Inferior parietal cortex (tissue), 1 donor: ENCODE results near the gene SH3RF1.

Experiments
- DNase-seq: peaks from one replicate; pipeline ENCODE4 v3.0.0-alpha.2; 2016; ENCODE audit errors: extremely low spot score

The SH3RF1 gene

DNA sequence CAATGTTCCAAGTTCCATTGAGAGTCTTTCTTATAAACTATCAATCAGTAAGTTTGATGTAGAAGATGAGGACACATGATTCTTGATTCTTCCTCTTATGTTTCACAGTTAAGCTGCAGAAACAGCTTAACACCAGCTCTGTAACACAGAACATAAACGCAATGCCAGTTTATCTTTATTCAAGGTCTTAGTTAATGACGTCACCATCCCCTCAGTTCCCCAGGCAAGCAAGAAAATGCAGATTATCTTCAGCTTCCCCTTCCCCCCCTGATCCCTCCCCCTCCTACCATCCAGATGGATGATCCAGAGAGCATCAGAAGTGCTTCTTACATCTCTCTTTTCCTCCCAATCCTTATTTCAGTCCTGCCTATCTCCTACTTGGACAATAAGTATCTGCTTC lies 4.4 kb upstream of the SH3RF1 start:
- DNase-seq: no peak

GRCh38 chr4:169274033-169274432 lies 3.3 kb upstream of the SH3RF1 start:
- DNase-seq: no peak

DNA sequence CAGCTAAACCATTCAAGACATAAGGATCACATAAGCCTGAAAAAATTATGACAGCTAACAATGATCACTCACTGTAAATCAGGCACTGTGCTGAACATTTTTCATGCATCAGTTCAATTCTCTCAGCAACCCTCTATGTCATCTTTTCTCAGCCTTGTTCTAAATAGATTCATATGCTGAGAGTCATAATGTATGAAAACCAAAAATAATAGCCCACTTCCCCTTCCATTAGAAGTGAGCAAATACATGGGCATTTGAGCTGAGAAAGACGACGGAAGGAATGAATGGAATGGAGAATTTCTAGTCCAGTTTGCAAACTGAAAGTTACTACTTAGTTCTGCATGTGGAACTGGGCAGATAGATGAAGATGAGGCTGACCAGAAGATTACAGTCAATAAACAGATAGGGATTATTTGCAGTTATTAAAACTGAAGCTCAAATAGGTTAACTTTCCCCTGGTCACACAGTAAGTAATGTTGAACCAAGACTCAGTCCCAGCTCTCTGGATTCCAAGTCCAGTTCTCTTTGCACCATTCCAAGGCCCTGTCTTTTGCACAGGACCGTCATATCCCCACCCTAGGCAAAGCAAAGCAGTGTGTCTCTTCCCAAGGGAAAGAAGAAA lies 1.6 kb upstream of the SH3RF1 start:
- no peak for DNase-seq

GRCh38 chr4:169271692-169272007 lies 894 bp upstream of the SH3RF1 start:
- DNase-seq: no peak

- no peak for DNase-seq
Observed at GRCh38 chr4:169269916-169270809, 593 bp downstream of the SH3RF1 start.

DNA sequence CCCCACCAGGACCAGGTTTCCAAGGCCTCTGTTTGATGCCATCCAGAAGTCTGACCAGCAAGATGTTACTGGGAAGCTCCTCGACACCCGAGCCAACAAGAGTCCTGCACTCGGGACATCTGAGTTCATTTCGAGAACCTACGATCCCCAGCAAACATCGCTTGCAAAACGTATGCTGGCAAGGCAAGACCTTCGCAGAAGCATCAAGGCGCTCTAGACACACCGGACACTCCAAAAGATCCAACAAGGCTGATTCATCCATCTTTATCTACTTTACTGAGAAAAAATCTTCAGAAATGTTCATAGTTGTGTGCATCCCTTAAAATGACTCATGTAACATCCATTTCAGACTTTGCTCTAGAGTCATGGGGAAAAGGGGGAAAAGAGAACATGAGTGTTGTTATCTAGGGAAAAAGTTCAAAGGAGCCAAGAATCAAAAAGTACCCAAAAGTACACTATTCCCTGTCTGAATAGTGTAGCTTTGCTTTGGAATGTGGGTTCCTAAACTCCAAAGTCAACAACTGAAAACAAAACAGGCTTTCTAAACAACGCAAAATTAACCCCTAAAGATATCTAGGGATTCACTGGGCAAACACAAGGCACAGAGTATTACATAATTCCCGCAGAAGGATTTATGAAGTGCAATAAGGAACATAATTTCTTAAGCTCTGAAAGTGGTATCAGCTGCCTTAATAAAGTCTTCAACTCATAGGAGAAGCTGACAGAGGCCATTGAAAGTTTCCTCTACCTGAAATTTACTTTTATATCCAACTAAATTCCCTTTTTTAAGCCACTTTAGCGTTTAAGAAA lies 1.6 kb downstream of the SH3RF1 start:
- no peak for DNase-seq

GRCh38 chr4:169267070-169267469 lies 3.7 kb downstream of the SH3RF1 start:
- DNase-seq: no peak

DNA sequence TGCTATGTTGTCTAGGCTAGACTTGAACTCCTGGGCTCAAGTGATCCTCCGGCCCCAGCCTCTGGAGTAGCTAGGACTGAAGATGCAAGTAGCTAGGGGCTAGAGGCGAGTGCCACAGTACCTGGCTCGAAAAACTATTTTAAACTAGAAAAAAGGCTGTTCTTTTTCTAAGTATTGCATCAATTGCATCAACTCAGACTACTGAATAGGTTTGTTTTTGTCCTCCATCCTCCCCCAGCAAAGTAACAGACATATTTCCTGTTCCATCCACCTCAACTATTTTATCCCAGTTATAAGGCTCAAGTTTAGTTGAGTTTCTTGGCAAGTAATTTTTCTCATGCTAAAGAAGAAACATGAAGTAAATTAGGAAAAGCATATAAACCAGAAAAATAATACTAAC lies 4.1 kb downstream of the SH3RF1 start:
- no peak for DNase-seq

- no peak for DNase-seq
Observed at GRCh38 chr4:169266081-169266480, 4.7 kb downstream of the SH3RF1 start.

GRCh38 chr4:169263791-169264392 lies 6.9 kb downstream of the SH3RF1 start:
- no peak for DNase-seq

- no peak for DNase-seq
Observed at GRCh38 chr4:169260217-169260866, 10.4 kb downstream of the SH3RF1 start.

- DNase-seq: no peak
Observed at GRCh38 chr4:169259271-169259670, 11.5 kb downstream of the SH3RF1 start.

GRCh38 chr4:169258141-169258540 lies 12.6 kb downstream of the SH3RF1 start:
- DNase-seq: no peak

DNA sequence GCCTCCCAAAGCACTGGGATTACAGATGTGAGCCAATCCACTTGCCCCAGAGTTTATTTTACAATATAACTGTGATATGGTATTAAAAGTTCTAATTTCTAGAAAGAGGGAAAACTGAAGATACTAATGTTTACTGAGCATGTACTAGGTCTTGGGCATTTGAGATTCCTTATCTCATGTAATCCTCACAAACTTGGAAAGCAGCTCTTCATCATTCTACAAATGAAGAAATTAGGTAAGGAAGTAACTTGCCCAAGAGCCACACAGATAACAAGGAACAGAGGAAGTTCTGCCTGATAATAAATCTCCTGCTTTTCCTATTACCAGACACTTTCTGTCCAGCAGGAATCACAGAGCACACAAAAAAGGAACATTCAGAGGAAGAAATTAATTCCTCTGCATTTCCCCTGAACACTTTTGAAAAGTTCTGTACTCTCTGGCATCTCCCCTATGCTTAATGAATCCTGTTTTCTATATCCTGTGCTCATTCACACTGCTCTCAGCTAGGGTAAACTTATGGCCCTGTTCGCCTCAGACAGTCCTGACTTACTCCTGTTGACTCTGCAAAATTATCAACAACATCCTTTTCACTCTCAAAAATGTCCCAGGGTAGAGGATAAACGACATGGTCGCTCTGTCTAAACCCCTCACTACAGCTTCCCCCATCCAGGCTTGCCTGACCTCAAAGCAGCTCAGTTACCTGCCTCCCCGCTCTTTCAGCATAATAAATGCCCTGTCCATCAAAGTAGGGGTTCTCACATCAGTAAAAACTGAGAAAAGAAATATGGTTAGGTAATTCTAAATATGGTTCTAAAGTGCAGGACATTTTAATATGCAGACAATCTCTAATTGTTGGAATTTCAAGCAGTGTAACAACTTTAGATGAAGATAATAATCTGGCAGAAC lies 13.6 kb downstream of the SH3RF1 start:
- DNase-seq: no peak

DNA sequence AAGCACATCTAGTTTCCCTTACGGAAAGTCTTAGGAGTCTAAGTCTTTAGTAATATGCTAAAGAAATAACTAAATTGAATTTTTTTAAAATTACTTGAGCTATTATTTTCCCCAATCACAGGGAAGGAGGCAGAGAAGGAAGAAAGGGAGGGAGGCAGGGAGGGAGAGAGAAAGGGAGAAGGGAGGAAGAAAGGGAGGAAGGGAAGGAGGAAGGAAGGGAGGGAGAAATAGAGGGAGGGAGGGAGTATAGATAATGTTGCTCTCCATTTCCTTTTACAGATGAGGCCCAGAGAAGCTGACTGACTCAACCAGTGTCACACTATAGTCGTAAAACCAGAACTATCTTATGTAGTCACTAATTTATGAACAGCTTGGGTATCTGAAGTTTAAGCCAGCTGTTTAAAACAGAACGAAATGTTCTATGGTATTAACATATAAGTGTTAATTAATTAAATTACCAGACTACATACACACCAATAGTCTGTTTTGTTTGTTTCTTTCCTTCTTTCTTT lies 14.6 kb downstream of the SH3RF1 start:
- DNase-seq: no peak

- no peak for DNase-seq
Observed at GRCh38 chr4:169254546-169254983, 16.2 kb downstream of the SH3RF1 start.

GRCh38 chr4:169253904-169254303 lies 16.9 kb downstream of the SH3RF1 start:
- DNase-seq: no peak

- DNase-seq: no peak
Observed at GRCh38 chr4:169253113-169253671, 17.6 kb downstream of the SH3RF1 start.

DNA sequence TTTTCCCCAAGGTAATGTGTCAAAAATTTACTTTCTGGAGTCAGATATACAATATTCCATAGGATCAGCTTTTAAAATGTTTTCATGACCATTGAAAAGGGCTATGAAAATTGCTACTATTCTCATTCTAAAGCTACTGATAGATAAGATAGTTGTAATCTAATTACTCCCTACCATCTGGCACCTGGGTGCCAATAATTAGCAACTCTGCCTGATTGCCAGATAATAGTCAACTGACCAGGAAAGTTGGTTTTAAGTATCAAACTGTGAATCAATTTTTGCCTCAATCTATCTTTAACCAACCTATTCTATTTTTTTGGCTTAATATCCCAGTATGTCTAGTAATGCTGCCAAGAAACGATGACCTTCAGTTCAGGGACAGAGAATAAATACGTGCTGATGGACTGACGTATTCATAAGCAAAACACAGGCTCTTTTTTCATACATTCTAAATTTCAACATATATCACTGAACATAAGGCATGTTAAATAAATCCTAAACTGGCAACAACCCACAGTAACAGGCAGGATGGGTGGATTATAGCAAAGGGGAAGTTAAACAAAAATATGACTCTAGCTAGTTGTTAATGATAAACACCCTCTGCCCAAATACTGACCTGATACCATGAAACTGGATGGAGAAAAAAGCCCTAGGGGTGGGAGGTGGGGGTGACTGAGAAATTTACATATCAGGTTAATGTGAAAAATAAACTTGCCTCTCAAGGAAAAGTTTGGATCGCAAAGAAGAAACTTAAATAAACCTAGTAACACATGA lies 18.2 kb downstream of the SH3RF1 start:
- DNase-seq: no peak
